ENCODE results near the gene PPP1R12A.

PPP1R12A gene

DNA sequence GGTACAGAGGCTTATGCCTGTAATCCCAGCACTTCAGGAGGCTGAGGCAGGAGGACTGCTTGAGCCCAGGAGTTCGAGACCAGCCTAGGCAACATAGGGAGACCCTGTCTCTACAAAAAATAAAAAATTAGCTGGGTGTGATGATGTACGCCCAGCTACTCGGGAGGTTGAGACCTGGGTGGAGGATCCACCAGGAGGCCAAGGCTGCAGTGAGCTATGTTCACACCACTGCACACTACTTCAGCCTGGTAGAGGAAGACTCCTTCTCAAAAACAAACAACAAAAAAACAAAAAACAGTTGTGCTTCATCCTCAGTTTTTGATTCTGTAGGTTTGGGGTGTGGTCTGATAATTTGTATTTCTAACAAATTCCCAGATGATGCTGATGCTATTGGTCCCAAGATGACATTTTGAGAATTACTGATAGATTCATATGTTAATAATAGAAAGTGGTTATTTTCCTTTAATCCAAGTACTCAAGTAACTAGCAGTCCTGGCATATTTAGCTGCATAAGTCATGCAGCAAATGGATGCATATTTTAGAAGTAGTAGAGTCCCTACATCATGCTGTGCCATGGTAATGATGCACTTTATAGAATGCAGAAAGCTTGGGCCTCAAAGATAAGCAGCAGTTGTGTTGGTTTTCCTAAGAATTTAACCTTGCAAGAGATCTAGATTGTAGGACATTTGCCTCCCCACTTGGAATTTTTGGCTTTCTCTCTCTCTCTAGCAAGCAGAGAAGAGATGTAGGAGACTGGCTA is 168.0 kb downstream of the PPP1R12A start:
- no peak for DNase-seq (ENCODE audit: low read depth)

DNA sequence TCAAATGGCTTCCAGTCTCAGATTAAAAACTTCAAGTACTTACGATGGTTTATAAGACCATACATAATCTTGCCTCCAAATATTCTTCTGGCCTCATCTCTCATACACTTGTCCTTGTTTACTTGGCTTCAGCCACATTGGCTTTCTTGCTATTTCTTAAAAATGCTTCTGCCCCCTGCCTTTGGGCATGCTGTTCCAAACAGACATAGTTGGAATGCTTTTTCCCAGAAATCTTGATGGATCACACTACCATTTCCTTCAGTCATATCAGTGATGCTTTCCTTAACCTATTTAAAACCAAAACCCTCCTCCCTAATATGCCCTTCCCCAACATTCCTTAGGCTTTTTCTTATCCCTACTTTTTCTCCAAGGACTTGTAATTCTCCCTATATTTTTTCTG is 169.7 kb downstream of the PPP1R12A start:
- DNase-seq (ENCODE audit: low read depth) = no peak

DNA sequence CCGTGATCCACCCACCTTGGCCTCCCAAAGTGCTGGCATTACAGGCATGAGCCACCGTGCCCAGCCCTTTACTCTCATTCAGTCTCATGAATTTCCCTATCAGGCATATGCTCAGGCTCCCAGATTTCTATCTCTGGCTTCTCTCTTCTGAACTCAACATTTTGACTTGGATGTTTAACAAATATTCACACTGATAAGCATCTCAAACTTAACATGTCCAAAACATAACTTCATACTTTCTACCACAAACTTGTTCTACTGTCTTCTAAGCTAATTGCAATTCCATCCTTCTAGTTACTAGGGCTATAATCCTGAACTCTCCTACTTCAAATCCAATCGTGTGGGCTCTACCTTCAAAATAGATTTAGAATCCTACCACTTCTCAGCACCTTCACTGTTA is 170.3 kb downstream of the PPP1R12A start:
- no peak for DNase-seq (ENCODE audit: low read depth)

DNA sequence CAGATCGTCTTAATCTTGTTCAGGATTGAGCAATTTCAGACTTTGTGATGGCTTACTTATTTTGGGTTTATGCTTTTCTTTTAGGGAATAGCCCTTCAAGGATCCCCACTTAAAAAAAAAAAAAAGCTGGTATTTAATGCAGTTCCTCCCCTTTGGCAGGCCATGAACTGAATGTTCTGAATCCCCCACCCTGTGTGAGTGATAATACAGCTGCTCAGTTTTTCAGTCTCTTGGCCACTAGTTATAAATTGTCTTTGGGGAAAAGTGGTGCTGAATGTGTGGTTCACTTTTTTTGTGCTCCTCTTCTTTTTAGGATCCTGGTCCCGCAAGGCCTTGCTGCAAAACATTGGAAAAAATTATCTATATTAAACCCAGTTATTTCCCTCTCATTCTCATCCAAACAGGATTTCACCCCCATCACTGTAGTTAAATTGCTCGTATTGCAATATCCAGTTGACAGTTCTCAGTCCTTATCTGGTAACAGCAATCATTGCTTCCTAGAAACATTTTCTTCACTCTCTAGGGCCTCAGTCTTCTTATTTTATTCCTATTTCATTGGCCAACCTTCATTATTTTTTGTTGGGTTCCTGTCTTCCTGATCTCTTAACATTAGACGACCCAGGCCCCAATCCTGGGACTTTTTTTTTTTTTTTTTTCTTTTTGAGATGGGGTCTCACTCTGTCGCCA is 171.0 kb downstream of the PPP1R12A start:
- DNase-seq (ENCODE audit: low read depth) = no peak

DNA sequence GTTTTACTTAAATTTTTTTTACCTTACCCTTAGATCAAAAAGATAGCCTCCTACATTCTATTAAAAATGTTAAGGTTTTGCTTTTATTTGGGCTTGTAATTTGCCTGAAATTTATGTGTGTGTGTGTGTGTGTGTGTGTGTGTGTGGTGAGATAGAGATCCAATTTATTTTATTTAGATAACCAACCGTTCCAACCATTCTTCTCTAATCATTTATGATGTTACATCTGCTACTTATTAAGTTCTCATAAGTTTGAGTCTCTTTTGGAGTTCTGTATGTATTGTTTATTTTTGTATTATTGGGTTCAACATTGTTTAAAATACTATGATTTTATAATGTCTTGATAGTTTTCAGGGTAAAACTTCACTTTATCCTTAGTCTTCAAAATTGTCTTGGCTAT is 173.6 kb downstream of the PPP1R12A start:
- DNase-seq (ENCODE audit: low read depth) = peak; percentile 68

DNA sequence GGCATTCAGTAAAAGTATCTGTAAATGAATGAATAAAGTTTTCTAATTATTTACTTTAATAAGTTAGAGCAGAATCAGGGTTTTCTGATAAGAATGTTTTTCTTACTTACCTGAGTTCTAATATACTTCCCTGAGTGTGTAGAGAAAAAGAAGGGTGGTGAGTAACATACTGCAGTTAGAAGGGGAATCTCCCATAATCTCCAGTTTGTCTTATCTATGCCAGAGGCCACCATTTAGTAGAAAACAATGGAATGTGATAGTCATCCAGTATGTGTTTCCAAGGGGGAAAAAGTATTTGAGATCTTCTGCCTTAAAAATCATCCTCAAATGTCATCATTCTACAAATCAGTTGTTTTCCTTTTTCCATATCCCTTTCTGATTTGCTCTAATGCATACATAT is 187.6 kb downstream of the PPP1R12A start:
- DNase-seq (ENCODE audit: low read depth) = no peak

DNA sequence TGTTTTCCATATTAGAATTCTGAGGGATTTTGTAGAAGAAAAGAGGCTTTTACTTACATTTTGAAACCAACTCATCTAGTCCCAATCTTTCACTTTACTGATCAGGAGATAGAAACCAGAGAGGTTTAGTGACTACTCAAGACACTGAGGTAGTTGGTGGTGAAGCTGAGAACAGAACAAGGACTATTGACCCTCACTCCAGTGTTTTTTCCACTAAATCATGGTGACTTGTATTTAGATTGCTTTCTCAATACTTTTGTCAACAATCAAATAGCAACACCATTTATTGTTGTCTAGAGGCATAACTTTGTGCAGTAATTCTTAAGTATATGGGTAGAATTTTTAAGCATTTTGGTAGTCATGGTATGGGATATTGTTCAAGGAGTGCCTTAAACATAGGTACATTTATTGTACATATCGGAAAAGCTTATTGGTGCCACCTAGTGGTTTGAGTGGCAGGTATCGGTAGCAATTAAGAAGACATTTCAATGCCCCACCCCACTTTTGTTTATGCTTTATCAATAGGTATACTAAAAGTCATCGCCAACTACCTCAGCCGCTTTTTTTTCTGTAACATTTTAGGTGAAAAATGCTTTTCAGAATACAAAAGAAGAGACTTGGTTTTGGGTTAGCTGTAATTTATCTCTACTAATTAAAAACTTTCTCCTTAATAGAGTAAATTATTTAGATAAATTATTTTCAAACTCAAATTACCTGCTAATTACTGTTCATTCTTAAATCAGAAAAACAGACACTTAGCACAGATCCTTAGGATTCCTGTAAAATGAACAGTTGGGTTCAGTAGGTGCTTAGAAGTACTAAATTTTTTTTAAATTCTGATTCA is 196.8 kb downstream of the PPP1R12A start:
- DNase-seq (ENCODE audit: low read depth) = peak; percentile 50

DNA sequence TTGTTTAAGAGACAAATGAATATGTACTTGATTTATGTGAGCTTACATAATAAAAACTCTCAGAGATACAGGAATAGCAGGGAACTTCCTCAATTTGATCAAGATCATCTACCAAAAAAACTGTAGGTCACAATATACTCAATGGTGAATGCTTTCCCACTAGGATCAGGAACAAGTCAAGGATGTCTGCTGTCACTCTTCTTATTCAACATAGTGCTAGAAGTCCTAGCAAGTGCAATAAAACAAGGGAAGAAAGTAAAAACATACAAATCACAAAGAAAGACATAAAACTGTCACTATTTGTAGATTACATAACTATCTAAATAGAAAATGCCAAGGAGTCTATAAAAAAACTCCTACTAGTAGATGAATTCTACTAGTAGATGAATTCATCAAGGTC is 202.3 kb downstream of the PPP1R12A start:
- DNase-seq (ENCODE audit: low read depth) = no peak

DNA sequence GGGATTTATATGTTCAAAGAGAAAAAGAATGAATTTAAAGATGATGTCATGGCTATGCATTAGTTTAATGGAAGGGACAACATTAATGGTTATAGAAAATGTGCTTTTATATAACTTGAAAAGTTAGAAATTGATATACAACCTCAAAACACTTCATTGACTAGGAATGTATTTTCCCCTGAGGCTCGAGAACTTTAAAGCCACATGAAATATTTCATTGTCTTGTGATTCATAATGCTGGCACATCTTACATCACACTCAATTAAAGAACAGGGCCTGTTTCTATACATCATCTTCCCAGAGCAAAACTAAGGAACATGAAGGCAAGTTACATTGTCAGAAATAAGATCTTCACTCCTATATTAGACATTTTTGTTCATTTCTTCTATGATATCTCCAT is 208.9 kb downstream of the PPP1R12A start:
- peak; percentile 62 for DNase-seq (ENCODE audit: low read depth)
